ENCODE results near the gene CCR5AS.
"Not testable (repeated sequence)": the region's sequence is repeated elsewhere in the genome, so short reads cannot be mapped to it uniquely, and the experiment has no call there.

Gene CCR5AS

DNA sequence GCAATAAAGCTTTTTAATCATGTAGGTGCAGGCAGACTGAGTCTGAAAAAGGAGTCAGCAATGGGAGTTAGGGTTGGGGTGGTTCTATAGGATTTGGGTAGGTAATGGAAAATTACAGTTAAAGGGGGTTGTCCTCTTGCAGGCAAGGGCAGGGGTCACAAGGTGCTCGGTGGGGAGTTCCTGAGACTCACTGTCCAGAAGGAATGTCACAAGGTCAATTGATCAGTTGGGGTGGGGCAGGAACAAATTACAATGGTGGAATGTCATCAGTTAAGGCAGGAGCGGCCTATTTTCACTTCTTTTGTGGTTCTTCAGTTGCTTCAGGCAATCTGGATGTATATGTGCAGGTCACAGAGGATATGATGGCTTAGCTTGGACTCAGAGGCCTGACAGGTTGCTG is 13.9 kb downstream of the CCR5AS start:
- H3K27ac ChIP-seq (ENCODE audit: low read depth, low read length), result no peak overlapping the region
- WGBS, 3 donors, result 69 to 86% (median 82%) methylated on average over 2 of the region's 2 CpGs

DNA sequence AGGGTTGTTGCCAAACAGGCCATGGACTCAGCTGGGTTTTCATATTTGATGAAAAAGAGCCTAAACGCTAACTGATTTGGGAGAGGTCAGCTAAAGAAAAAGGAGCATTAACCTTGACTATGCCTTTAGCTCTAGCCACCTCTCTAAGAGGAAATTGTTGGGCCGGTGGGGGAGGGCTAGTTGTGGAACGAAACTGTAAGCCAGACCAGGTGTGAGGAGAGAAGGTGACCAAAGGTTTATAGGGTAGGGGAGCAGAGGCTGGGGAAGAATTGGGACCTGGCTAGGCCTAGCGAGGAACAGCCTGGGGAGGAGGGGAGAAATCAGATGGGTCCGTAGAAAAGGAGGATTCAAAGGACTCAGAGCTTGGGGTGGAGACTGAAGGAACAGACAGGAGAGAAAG is 15.3 kb downstream of the CCR5AS start:
- WGBS, 3 donors, result 85 to 96% (median 94%) methylated on average over 5 of the region's 5 CpGs
- H3K27ac ChIP-seq (ENCODE audit: low read depth, low read length), result not testable (repeated sequence)

DNA sequence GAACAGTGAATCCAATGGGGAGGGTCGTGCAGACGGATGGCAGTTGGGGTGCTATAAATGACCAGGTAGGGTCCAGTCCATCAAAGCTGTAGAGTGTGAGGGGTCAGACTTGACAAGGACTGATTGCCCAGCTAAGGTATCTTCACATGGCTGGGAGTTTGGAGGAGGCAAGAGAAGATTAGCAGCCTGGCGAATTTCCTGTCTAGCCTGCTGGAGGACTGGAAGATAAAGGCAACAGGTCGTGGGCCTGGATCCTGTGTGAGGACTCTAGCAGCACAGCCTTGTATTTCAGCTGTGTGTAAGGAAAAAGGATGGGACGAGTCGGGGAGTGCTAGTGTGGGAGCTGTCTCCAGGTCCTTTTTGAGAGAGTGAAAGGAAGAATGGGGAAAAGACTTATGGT is 17.6 kb downstream of the CCR5AS start:
- 81 to 86% (median 85%) methylated on average over 6 of the region's 6 CpGs for WGBS, 3 donors

DNA sequence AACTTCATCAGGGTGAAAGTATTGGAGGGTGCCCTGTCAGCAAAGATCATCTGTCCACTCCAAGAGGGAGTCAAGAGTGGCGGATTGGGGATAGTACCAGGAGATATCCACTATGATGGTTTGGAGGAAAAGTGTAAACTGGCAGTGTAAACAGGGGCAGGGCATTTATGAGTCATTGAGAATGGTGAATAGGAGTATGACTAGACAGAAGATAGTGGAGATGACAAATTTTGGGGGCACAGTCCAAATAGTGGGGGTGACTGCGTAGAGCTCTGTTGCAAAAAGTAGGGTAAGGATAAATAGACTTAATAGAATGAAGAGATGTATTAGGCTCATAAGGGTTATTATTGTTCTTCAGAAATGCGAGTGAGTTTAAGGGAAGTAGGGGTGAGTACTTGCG is 18.0 kb downstream of the CCR5AS start:
- WGBS, 3 donors, result 87 to 90% (median 88%) methylated on average over 4 of the region's 4 CpGs
- H3K27ac ChIP-seq (ENCODE audit: low read depth, low read length), result not testable (repeated sequence)

More for the DNA sequence above, 17.6 kb downstream of the CCR5AS start:
- no peak overlapping the region for H3K27ac ChIP-seq (ENCODE audit: low read depth, low read length)

DNA sequence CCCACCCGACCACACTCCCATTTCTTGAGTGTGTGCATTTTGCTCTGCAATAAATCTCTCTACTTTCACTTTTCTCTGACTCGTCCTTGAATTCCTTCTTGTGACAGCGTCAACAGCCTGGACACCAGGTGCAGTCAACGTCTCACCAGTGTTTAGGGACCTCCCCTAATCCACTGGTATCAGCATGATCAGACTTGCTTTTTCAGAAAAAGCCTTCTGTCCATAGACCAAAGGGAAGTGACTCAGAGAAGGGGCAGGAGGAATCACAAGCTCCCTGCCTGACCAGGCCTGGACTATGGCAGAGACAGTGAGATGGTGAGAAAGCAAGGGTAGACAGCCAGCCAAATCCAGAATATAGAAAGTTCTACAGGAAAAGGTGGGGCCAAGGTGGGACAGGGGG is 20.7 kb downstream of the CCR5AS start:
- no peak overlapping the region for H3K27ac ChIP-seq (ENCODE audit: low read depth, low read length)
- 18 to 39% (median 34%) methylated on average over 4 of the region's 4 CpGs for WGBS, 3 donors

DNA sequence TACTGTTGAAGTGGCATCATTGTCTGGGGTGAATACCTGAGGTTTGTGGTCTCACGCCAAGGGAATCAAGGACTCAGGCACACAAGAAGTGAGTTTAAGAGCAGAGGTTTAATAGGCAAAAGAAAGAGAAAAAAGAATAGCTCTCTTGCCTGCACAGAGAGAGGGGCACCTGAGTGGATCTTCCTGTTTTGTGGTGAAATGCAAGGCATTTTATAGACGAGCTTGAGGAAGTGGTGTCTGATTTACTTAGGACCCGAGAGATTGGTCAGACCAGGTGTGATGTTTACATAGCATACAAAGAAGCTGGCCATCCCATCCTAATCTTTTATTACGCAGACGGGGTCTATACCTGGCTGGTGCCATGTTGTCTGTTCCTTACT is 22.9 kb downstream of the CCR5AS start:
- 53 to 58% (median 56%) methylated on average over 5 of the region's 5 CpGs for WGBS, 3 donors
- no peak overlapping the region for H3K27ac ChIP-seq (ENCODE audit: low read depth, low read length)

DNA sequence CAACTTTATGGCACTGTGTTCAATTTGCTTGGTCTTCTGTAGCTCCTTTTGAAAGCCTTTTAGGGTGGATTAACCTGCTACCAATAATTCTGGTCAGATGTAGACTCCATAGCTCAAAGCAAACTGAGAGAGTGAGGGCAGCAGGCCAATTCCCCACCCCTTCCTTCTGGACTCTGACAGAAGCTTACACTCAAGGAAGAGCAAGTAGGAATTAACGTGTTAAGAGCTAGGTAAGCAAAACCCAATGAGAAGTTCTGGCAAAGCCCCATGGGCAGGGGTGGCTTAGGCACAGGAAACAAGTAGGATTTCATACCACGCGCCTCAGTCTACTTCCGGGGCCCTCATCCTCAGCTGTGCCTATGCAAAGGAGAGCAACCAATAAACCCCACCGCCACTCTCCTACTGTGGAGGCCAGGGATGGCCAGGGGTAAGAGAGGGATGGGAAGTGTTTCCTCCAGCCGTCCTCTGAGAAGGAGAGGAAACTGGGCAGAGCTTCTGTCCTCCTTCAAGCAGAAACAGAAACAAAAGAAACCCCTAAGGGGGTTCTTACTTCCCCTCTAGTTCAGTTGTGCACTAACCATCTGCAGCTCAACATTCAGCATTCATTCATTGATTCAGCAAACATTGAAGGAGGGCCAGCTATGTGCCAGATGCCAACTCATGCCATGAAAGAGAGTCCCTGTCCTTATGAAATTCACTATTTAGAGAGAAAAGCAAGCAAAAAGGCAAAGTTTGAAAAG is 23.5 kb downstream of the CCR5AS start:
- 52 to 59% (median 54%) methylated on average over 6 of the region's 6 CpGs for WGBS, 3 donors

DNA sequence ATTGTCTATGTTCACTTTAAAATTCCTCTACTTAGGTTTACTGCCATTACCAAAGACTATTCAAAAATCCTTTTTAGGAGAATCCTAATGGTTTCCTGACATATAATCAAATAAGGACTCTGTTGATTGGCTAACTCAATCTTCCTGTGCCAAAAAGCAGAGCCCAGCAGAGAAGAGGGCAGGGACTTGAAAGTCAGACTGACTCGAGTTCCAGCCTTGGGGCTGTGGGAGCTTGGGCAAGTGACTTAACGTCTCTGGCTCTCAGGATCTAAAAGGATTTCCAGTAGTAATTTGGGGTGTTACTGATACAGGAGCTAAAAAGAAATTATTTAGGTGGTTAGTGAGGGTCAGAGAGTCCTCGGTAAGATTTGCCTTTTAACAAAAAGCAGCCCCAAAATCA is 25.2 kb downstream of the CCR5AS start:
- no peak overlapping the region for H3K27ac ChIP-seq (ENCODE audit: low read depth, low read length)
- 48 to 79% (median 60%) methylated on average over 3 of the region's 3 CpGs for WGBS, 3 donors

More for the DNA sequence above, 23.5 kb downstream of the CCR5AS start:
- no peak overlapping the region for H3K27ac ChIP-seq (ENCODE audit: low read depth, low read length)

DNA sequence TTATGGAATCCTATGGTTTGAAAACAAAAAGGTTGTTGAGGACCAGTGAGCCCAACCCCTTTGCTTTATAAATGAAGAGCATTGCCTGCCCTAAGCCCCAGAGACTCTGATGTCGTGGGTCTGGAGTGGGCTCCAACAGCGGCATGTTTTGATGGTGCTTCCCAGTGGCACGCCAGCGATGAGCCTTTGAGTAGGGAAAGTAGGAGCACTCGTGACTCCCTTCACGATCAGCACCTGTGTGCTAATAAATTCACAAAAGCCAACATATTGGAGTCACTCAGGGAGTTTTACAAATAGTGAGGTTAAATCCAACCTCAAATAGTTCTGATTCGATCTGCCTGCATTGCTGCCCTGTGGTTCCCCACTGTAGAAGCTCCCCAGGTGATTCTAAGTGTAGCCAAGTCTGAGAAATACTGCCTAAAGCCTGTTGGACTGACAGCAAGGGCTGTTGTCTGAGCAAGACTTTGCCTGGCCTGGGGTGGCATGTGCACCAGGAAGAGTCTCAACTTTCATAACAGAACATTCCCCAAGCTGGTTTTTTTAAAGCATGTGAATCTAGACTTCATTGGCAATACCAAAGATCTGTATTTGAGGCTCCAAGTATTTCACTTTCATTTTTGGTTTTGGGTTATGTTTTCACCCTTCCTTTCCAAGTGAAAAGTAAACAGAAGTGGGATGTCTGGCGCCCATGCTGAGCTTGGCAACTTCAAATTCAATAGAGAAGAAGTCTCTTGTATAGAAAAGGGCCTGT is 26.2 kb downstream of the CCR5AS start:
- H3K27ac ChIP-seq (ENCODE audit: low read depth, low read length), result no peak overlapping the region
- WGBS, 3 donors, result 78 to 83% (median 83%) methylated on average over 8 of the region's 8 CpGs

DNA sequence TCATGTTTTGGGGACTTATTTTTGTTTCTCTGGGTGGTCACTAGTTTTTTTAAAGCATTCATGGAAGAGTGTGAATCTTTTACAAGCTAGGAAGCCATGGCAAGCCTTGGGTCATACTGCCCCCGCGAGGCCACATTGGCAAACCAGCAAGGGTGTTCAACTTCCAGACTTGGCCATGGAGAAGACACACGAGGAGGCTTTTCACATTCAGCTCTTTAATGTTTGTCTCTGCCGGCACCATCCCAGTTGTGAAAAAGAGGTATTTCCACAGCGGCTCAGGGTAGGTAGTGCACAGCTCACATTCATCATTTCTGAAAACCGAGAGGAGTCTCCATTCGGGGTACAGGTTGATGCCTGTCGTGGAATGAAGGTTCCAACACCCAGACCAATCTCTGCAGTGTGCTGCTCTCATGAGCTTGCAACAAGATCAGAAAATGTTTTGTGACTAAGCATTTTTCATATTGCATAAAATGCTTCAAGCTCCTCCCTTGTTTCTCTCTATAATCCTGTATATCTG is 28.4 kb downstream of the CCR5AS start:
- WGBS, 3 donors, result 42 to 45% (median 44%) methylated on average over 8 of the region's 8 CpGs
- no peak overlapping the region for H3K27ac ChIP-seq (ENCODE audit: low read depth, low read length)

DNA sequence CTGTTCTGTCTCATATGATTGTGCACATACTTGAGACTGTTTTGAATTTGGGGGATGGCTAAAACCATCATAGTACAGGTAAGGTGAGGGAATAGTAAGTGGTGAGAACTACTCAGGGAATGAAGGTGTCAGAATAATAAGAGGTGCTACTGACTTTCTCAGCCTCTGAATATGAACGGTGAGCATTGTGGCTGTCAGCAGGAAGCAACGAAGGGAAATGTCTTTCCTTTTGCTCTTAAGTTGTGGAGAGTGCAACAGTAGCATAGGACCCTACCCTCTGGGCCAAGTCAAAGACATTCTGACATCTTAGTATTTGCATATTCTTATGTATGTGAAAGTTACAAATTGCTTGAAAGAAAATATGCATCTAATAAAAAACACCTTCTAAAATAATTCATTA is 31.1 kb downstream of the CCR5AS start:
- no peak overlapping the region for H3K27ac ChIP-seq (ENCODE audit: low read depth, low read length)

DNA sequence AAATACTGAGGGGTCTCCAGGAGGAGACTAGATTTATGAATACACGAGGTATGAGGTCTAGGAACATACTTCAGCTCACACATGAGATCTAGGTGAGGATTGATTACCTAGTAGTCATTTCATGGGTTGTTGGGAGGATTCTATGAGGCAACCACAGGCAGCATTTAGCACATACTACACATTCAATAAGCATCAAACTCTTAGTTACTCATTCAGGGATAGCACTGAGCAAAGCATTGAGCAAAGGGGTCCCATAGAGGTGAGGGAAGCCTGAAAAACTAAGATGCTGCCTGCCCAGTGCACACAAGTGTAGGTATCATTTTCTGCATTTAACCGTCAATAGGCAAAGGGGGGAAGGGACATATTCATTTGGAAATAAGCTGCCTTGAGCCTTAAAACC is 31.6 kb downstream of the CCR5AS start:
- WGBS, 3 donors, result 66 to 74% (median 74%) methylated on average over 2 of the region's 2 CpGs

More for the DNA sequence above, 31.1 kb downstream of the CCR5AS start:
- WGBS, 3 donors, result 18 to 21% (median 21%) methylated on average over 2 of the region's 2 CpGs

DNA sequence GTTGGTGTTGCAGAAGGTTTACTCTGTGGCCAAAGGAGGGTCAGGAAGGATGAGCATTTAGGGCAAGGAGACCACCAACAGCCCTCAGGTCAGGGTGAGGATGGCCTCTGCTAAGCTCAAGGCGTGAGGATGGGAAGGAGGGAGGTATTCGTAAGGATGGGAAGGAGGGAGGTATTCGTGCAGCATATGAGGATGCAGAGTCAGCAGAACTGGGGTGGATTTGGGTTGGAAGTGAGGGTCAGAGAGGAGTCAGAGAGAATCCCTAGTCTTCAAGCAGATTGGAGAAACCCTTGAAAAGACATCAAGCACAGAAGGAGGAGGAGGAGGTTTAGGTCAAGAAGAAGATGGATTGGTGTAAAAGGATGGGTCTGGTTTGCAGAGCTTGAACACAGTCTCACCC is 32.1 kb downstream of the CCR5AS start:
- WGBS, 3 donors, result 71 to 90% (median 81%) methylated on average over 3 of the region's 3 CpGs
- H3K27ac ChIP-seq (ENCODE audit: low read depth, low read length), result no peak overlapping the region

More for the DNA sequence above, 31.6 kb downstream of the CCR5AS start:
- H3K27ac ChIP-seq (ENCODE audit: low read depth, low read length), result no peak overlapping the region

DNA sequence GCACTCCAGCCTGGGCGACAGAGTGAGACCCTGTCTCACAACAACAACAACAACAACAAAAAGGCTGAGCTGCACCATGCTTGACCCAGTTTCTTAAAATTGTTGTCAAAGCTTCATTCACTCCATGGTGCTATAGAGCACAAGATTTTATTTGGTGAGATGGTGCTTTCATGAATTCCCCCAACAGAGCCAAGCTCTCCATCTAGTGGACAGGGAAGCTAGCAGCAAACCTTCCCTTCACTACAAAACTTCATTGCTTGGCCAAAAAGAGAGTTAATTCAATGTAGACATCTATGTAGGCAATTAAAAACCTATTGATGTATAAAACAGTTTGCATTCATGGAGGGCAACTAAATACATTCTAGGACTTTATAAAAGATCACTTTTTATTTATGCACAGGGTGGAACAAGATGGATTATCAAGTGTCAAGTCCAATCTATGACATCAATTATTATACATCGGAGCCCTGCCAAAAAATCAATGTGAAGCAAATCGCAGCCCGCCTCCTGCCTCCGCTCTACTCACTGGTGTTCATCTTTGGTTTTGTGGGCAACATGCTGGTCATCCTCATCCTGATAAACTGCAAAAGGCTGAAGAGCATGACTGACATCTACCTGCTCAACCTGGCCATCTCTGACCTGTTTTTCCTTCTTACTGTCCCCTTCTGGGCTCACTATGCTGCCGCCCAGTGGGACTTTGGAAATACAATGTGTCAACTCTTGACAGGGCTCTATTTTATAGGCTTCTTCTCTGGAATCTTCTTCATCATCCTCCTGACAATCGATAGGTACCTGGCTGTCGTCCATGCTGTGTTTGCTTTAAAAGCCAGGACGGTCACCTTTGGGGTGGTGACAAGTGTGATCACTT is 34.1 kb downstream of the CCR5AS start:
- H3K27ac ChIP-seq (ENCODE audit: low read depth, low read length), result no peak overlapping the region

DNA sequence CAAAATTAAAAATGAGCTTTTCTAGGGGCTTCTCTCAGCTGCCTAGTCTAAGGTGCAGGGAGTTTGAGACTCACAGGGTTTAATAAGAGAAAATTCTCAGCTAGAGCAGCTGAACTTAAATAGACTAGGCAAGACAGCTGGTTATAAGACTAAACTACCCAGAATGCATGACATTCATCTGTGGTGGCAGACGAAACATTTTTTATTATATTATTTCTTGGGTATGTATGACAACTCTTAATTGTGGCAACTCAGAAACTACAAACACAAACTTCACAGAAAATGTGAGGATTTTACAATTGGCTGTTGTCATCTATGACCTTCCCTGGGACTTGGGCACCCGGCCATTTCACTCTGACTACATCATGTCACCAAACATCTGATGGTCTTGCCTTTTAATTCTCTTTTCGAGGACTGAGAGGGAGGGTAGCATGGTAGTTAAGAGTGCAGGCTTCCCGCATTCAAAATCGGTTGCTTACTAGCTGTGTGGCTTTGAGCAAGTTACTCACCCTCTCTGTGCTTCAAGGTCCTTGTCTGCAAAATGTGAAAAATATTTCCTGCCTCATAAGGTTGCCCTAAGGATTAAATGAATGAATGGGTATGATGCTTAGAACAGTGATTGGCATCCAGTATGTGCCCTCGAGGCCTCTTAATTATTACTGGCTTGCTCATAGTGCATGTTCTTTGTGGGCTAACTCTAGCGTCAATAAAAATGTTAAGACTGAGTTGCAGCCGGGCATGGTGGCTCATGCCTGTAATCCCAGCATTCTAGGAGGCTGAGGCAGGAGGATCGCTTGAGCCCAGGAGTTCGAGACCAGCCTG is 35.1 kb downstream of the CCR5AS start:
- WGBS, 3 donors, result 71 to 78% (median 77%) methylated on average over 10 of the region's 10 CpGs
- H3K27ac ChIP-seq (ENCODE audit: low read depth, low read length), result no peak overlapping the region

More for the DNA sequence above, 34.1 kb downstream of the CCR5AS start:
- WGBS, 3 donors, result 64 to 91% (median 90%) methylated on average over 9 of the region's 9 CpGs

DNA sequence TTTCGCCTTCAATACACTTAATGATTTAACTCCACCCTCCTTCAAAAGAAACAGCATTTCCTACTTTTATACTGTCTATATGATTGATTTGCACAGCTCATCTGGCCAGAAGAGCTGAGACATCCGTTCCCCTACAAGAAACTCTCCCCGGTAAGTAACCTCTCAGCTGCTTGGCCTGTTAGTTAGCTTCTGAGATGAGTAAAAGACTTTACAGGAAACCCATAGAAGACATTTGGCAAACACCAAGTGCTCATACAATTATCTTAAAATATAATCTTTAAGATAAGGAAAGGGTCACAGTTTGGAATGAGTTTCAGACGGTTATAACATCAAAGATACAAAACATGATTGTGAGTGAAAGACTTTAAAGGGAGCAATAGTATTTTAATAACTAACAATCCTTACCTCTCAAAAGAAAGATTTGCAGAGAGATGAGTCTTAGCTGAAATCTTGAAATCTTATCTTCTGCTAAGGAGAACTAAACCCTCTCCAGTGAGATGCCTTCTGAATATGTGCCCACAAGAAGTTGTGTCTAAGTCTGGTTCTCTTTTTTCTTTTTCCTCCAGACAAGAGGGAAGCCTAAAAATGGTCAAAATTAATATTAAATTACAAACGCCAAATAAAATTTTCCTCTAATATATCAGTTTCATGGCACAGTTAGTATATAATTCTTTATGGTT is 35.9 kb downstream of the CCR5AS start, which contains the start of gene CCR5:
Gene CCR5, plus strand, starts transcription at position 108 of the 680 bp plus-strand sequence. CDS start 1,957 bp downstream, outside the sequence.
- H3K27ac ChIP-seq (ENCODE audit: low read depth, low read length), result no peak within 1 kb of the TSS
- WGBS, 3 donors, result 25 to 43% (median 35%) methylated on average over 5 of the region's 5 CpGs

DNA sequence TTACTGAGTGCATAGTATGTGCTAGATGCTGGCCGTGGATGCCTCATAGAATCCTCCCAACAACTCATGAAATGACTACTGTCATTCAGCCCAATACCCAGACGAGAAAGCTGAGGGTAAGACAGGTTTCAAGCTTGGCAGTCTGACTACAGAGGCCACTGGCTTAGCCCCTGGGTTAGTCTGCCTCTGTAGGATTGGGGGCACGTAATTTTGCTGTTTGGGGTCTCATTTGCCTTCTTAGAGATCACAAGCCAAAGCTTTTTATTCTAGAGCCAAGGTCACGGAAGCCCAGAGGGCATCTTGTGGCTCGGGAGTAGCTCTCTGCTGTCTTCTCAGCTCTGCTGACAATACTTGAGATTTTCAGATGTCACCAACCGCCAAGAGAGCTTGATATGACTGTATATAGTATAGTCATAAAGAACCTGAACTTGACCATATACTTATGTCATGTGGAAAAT is 37.2 kb downstream of the CCR5AS start:
- no peak overlapping the region for H3K27ac ChIP-seq (ENCODE audit: low read depth, low read length)
- WGBS, 3 donors, result 66 to 82% (median 73%) methylated on average over 6 of the region's 6 CpGs
